Inferior parietal cortex (tissue), 1 donor: ENCODE measurements around the gene PLCZ1.
"Not testable (repeated sequence)": the region's sequence is repeated elsewhere in the genome, so short reads cannot be mapped to it uniquely, and the experiment has no call there.

Experiments used
- DNase-seq: peaks from one replicate; pipeline ENCODE4 v3.0.0-alpha.2; 2016; ENCODE audit errors: extremely low spot score

PLCZ1 gene, protein sequence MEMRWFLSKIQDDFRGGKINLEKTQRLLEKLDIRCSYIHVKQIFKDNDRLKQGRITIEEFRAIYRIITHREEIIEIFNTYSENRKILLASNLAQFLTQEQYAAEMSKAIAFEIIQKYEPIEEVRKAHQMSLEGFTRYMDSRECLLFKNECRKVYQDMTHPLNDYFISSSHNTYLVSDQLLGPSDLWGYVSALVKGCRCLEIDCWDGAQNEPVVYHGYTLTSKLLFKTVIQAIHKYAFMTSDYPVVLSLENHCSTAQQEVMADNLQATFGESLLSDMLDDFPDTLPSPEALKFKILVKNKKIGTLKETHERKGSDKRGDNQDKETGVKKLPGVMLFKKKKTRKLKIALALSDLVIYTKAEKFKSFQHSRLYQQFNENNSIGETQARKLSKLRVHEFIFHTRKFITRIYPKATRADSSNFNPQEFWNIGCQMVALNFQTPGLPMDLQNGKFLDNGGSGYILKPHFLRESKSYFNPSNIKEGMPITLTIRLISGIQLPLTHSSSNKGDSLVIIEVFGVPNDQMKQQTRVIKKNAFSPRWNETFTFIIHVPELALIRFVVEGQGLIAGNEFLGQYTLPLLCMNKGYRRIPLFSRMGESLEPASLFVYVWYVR

DNA sequence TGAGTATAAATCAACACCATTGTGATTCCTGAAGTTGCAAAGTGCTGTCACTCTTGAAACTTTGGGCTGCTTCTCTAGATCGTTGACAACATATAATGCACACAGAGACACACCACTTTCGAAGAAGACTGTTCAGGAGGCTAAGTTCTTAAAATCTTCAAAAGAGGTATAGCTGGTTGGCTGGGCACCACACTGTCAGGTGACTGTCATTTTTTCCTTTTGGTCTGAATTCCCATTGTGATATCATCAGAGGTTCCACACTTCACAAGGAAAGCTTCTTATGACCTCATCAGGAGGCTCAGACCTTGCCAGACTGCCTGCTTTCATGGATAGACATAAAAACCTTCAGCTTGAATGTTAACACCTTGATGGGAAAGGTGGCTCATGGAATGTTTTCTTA is at the start of gene PLCZ1, which contains the start of gene CAPZA3:
Gene PLCZ1 (minus strand): TSS at position 194 of the 400 bp plus-strand sequence. CDS start 641 bp downstream, outside the sequence.
Gene CAPZA3 (plus strand): TSS at position 301 of the 400 bp plus-strand sequence. CDS start 150 bp downstream, outside the sequence.
- DNase-seq, result no peak

DNA sequence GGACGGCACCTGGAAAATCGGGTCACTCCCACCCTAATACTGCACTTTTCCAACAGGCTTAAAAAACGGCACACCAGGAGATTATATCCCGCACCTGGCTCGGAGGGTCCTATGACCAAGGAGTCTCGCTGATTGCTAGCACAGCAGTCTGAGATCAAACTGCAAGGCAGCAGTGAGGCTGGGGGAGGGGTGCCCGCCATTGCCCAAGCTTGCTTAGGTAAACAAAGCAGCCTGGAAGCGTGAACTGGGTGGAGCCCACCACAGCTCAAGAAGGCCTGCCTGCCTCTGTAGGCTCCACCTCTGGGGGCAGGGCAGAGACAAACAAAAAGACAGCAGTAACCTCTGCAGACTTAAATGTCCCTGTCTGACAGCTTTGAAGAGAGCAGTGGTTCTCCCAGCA is 47.7 kb upstream of the PLCZ1 start:
- DNase-seq, result not testable (repeated sequence)

DNA sequence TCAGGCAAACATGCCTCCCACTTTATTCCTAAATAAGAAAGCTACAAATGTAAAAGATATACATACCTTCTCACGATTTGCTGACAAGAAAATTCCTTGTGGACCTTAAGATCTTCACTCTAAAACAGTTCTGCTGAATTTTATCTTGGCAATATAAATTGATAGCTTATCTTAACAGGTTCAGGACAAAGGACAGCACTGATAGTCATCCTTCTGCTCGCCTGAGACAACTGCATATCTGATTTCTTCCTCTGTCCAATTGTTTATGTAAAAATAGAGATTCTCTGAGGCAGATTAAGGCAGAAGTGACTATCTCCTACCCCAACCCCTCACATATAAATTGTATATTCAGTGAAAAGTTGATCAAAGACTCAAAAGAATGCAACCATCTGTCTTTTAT is 45.0 kb upstream of the PLCZ1 start:
- no peak for DNase-seq

DNA sequence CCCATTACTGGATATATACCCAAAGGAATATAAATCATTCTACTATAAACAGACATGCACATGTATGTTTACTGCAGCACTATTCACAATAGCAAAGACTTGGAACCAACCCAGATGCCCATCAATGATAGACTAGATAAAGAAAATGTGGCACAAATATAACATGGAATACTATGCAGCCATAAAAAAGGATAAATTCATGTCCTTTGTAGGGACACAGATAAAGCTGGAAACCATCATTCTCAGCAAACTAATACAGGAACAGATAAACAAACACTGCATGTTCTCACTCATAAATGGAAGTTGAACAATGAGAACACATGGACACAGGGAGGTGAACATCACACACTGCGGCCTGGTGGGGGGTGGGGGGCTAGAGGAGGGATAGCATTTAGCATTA is 28.7 kb upstream of the PLCZ1 start:
- DNase-seq, result not testable (repeated sequence)

DNA sequence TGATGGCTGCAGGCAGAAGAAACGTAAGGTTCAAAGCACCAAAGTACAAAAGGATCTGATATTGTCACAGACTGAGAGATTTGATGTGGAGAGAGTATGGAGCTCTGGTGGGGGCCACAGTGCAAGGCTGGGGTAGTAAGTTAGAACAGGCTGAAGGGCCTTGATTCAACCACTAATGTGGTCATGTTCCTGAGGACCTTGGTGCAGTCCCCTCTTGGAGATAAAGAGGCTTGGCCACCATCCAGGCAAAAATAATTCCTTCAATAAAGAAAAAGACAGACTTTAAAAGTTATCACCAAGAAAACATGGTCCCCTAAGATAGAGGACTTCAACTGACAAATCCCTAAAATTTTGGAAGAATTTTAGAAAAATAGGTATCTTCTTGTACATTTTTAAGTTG is 17.5 kb upstream of the PLCZ1 start:
- DNase-seq, result no peak

DNA sequence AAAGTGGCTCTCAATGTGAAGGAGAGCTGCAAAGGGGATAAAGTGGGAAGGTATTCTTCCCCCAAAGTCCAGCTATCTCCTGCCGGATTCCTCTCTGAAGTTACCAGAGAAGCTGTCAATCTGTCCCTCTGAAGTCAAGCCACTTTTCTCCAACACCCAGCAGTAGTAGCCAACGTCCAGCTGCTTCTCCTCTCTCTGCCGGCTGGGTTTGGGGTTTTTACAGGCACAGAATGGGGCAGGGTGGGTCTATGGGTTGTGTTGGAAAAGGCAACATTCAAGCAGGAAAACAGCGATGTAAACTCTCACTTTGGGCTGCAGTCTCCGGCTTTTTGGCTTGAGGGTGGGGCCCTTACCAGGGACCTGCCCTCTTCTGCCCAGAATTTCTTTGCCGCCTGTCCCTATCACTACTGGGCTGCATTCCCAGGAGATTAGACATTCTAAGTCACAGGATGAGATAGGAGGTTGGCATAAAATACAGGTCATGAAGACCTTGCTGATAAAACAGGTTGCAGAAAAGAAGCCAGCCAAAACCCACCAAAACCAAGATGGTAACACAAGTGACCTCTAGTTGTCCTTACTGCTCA is 16.4 kb upstream of the PLCZ1 start:
- DNase-seq, result no peak

DNA sequence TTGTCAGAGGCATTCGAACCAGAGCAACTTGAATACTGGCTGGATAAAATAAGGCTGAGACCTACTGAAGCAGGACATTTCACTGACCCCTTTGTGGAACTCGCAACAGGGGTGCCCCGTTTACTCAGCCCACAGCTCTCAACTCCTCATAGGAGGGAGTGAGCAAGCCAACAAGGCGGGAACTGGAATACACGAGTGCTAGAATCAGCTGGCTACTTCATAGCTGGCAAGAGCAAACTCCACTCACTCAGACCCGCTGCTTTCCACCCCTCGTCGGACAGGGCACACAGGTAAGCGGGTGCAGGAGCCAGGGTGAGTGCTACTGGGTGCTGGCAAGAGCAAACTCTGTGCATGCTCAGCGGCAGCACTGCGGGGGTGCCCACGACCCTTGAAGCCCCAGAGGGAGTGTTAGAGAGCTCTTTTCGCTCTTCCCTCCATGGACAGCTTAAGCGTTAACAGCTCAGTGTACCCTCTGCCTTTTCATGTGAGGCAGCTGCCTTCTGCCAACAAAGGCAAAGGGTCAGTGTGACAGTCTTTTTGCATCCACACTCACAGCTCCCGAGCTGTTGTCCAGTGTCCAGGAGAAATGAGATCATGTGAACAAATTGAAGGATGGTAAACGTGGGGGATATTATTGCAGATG is 15.8 kb upstream of the PLCZ1 start:
- no peak for DNase-seq

DNA sequence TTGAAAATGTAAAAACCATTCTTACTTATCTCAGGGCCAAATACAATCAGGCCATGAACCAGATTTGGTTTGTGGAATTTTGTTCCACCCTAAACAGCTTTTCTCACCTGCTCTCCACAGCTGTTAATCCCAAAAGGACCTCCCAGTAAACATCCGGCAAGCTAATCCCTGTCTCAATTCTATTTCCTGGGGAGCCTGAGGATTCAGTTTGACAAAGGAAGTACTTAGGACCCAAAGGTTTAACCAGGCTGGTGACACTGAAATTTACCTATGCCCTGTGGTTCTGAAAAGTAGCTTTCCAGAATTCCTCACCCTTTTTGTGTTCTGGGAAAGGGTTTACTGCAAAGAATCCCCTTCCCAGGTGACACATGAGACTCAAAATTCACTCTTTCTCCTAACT is 15.1 kb upstream of the PLCZ1 start:
- no peak for DNase-seq

DNA sequence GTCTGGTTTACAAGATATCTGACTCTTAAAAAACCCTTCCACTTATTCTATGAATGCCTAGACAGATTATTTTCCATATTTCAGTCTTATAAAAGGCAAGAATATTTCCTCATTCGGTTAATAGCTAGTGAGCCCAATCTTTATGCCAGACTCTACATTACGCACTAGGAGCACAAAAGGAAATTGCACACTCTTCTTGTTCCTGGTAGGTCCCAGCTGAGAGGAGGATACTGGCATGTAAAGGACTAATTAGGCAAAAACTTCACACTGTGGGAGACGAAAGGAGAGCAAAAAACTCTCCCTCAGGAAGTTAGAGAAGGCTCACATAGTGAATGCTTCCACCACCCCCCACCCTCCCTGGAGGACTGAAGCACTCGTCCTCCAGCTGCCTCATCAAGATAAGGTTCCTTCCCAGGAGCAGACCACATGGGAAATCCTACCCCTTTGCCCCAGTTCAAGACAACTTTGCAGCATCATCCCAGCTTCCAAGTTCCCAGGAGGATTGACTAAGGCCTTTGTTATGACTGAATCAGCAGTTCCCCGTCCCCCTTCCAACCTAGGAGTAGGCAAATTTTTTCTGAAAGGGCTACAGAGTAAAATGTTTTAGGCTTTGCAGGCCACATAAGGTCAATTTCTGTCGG is 14.6 kb upstream of the PLCZ1 start:
- DNase-seq, result no peak

DNA sequence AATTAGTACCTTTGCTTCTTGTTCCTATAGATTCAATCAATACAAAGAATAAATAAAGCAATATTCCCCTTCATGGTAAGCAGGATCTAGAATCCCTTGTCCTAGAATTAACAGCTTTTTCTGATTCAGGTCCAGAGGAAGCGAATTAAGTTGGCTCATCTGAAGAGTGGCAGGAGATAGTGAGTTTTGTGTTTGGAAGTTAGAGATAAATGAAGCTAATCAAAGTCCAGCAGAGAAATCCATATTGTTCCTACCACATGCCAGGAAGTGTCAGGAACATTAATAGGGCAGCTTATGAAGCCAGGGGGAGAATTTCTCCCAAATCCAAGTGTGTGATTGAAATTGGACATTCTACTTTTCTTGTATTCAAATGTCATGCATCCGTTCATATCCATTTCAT is 14.1 kb upstream of the PLCZ1 start:
- no peak for DNase-seq

DNA sequence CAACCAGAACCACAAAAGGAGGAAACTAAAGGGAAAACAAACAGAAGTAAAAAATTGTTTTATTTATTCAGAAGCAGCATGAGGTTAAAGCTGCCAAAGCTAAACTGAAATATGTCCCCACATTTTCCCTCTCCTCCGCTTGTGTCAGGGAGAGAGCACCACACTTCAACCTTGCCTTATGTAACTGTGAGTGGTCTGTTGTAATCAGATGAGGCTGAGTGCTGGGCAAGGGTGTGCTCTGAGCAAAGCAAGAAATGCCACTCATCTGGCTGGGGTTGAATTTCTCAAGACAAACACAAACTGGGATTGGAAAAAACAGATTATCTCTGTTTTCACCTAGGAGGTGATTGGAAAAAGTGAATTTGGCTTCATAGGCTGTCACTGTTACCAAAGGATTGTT is 12.3 kb upstream of the PLCZ1 start:
- DNase-seq, result no peak

DNA sequence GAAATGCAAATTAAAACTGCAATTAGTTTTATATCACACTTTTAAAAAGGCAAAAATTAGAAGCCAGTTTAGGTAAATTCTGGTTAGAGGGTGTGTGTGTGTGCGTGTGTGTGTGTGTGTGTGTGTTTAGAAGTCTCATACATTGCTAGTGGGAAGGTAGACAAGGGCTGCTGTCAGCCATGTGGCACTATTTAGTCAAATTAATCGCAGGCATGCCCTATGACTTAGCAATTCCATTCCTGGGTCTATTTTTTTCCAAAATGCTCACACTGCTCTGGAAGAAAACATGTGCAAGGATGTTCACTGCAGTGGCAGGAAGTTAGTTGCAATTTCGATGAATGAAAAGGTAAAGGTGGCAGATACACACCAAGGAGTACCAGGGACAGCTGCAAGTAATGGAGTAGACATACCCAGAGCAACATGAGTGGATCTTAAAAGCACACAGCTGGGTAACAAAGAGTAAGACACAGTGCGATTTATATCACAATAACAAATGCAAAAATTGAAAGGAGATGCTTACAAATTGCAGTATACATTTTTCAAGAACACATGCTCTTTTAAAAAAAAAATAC is 11.7 kb upstream of the PLCZ1 start:
- DNase-seq, result no peak

DNA sequence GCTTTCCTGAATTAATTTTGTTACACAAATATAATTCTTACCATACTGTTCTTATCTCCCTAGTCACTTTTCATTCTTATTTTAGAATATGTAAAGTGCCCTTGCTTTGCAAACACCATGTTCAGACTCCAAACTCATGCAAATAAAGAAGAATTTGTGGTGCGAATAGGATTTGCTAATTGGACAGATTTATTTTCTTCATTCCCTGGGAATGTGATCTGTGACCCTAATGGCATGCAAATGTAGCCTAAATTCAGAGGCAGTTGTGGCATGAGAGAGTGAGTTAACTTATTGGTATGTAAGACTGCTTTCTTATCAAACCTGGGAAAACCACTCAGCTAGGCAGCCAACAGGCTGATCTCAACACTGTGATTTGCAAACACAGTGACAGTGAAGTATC is 10.1 kb upstream of the PLCZ1 start:
- DNase-seq, result peak; percentile 16

DNA sequence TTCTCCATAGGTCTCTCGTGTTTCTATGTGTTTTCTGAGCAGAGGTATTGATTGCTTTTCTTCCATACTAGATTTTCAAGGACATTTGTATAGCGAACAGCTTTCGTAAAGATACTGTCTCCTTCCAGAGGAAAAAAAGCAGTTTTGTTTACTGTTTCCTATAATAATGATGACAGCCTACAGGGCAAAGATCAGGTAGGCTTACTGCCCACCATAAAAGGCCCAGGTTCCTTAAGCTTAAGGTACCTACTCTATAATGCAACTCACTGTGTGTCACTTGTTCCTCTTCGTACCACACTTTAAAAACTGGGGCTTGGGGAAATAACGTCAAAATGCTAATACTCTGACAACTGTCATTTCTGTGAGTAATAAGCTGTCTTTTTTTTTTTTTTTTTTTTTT is 6.7 kb downstream of the PLCZ1 start:
- no peak for DNase-seq

DNA sequence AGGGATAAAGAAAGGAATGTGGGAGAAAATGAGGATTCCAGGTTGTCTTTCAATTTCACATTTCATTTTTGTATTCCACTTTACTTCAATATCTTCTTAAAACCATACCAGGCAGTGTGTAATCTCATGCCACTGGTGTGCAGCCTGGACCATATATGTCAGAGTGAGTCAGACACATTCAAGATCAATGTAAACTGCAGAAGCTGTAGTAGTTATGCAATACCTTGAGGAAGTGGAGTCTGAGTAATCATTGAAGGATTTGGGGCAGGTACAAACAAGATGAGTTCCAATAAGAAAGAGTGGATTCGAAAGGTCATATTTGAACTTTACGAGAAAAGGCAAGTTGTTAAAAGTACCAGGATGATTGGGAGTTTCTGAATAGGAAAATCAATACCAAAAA is 14.1 kb downstream of the PLCZ1 start:
- DNase-seq, result no peak

DNA sequence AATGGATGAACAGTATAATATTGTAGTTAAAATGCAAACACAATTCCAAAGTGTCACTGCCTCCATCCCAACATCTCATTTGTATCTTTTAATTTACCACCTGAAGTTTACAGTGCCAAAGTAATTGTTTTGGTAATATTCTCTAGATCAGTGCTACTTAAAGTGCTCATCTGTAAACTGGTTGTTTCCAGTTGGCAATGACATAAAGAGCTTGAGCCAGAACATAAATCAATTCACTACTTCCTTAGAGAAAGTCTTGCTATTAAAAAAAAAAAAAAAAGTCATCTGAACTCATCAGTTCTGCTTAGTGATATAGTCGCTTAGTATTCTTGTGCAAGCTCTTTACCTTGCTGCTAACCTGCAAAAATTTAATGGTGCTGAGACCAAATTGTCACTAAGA is 16.4 kb downstream of the PLCZ1 start:
- no peak for DNase-seq

DNA sequence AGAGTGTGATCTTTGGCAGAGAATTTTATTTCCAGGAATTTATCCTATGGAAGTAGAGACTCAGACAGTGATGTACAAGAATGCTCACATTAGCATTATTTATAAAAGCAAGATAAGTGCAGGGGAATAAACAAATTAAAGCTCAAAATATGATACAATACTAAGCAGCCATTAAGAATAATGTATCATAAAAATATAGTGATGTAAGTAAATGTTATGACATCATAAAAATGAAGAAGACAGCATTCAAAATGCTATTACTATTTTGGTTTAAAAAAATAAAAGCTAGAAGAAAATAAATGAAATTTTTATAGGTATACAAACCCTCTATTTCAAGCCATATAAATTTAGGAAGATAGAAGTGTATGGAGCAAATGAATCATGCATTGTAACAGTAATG is 17.1 kb downstream of the PLCZ1 start:
- DNase-seq, result no peak

DNA sequence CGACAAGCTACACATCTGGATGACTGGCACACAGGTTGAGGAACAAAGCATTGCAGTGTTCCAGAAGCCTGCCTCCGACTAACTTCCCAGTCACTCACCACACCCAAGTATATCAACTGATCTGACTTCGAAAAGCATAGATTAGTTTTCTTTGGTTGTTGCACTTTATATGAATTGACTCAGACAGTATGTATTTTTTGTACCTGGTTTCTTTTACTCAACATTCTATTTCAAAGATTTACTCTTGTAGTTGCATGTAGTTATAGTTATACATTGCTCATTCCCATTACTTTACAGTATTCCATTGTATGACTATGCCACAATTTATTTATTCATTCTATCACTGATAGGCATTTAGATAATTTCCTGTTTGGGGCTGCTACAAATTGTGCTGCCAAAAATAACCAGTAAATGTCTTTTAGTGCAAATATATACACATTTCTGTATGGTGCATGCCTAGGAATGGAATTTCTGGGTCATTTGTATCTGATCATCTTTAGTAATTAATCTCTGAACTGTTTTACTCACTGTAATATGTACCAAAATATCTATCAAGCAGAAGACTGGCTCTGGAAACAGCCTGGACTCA is 17.8 kb downstream of the PLCZ1 start:
- DNase-seq, result no peak

DNA sequence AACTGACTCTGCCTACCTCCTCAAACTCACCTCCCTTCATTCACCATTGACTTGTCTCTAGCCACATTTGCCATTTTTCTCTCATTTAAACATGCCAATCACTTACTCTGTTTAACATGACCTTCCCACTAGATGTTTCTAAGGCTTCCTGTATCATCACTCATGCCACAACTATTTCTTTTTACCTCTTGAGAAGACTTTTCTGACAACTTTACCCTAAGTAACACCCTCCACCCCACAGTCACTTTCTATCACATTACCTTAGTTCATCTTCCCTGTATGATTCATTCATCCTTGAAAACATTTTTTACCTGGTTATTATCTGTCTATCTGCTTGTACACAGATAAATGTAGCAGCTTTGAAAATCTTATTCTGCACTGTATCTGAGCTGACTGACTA is 19.4 kb downstream of the PLCZ1 start:
- DNase-seq, result no peak

DNA sequence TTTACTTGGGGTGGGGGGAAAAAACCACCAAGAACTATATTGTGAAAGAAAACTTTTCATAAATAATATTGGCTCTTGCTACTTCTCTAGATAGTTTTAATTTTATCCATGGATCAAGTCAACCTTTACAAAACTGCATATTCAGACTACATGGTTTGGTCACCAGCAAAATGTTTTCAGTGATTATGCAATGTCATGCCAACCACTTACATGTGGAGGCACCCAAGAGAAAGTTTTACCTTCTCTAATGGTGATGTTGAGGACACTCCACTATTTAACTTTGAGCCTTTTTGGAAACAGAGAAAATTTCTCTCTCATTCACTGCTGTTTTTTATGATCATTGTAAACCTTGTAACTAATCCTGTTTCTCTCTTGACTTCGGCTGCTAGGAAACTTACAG is 21.6 kb downstream of the PLCZ1 start:
- no peak for DNase-seq

DNA sequence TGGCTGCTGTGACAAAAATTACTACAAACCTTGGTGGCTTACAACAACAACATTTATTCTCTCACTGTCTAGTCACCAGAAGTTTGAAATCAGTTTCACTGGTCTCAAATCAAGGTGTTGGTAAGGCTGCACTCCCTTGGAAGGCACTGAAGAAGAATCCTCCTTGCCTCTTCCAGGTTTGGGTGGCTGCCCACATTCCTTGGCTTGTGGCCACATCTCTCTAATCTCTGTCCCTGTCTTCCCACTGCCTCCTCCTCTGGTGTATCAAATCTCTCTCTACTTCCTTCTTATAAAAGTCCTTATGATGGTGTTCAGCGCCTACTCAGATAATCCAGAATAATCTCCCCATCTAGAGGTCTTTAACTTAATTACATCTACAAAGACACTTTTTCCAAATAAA is 31.0 kb downstream of the PLCZ1 start:
- no peak for DNase-seq
